ENCODE data around the gene ATP6V0D1. TPM values are rescaled to one million over a fixed set of nuclear protein-coding genes. Genes with fewer than 3 reads are reported as not detected.
A peak's percentile ranks its signal among the peaks of the same experiment; 100 is the strongest.
"Not testable (repeated sequence)": the region's sequence is repeated elsewhere in the genome, so short reads cannot be mapped to it uniquely, and the experiment has no call there.

The ATP6V0D1 gene
- total RNA-seq, 1 experiment from 2014 or later: 80.5 TPM

GRCh38 chr16:67517155-67517445 is 36.1 kb upstream of the ATP6V0D1 start:
- Histone ChIP-seq H3K4me3 (no peak overlapping the region), H3K9me3 (replicated peaks) (no peaks in the 10 kb centered on the region), H3K27me3 (replicated peaks) (no peaks in the 10 kb centered on the region), H3K4me1 (replicated peaks) (peaks cover 32% of the 10 kb centered on the region), H3K27ac (no peak overlapping the region), H3K36me3 (no peaks in the 10 kb centered on the region)
- no peak for DNase-seq (ENCODE audit: low read depth in 1 of 2, low spot score in 2 of 2)

- H3K36me3 ChIP-seq: no peaks in the 10 kb centered on the region
- peak overlapping the region; percentile 56 for H3K27ac ChIP-seq
- DNase-seq (ENCODE audit: low read depth in 1 of 2, low spot score in 2 of 2): peak in 1 of 2 experiments; percentile 54
- H3K9me3 ChIP-seq (replicated peaks): no peaks in the 10 kb centered on the region
- H3K4me3 ChIP-seq: no peak overlapping the region
- H3K4me1 ChIP-seq (replicated peaks): peaks cover 28% of the 10 kb centered on the region
- no peaks in the 10 kb centered on the region for H3K27me3 ChIP-seq (replicated peaks)
Observed at GRCh38 chr16:67516296-67517154, 35.6 kb upstream of the ATP6V0D1 start.

- no peaks in the 10 kb centered on the region for H3K9me3 ChIP-seq (replicated peaks)
- no peaks in the 10 kb centered on the region for H3K27me3 ChIP-seq (replicated peaks)
- H3K27ac ChIP-seq: no peak overlapping the region
- H3K4me1 ChIP-seq (replicated peaks): peaks cover 25% of the 10 kb centered on the region
- peak; percentile 68 to 72 for DNase-seq (ENCODE audit: low read depth in 1 of 2, low spot score in 2 of 2)
- no peak overlapping the region for H3K4me3 ChIP-seq
- no peaks in the 10 kb centered on the region for H3K36me3 ChIP-seq
Observed at GRCh38 chr16:67514382-67514828, 33.4 kb upstream of the ATP6V0D1 start.

DNA sequence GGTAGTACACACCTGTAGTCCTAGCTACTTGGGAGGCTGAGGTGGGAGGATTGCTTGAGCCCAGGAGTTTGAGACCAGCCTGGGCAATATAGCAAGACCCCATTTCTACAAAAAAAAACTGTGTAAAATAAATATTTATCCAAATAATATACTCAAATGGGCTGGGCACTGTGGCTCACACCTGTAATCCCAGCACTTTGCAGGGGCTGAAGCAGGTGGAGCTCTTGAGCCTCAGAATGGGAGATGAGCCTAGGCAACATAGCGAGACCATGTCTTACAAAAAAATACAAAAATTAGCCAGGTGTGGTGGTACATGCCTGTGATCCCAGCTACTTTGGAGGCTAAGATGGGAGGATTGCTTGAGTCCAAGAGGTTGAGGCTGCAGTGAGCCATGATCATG is 32.9 kb upstream of the ATP6V0D1 start:
- not testable (repeated sequence) for H3K36me3 ChIP-seq; H3K9me3 ChIP-seq (replicated peaks); H3K27me3 ChIP-seq (replicated peaks); DNase-seq (ENCODE audit: low read depth in 1 of 2, low spot score in 2 of 2); H3K4me3 ChIP-seq; H3K27ac ChIP-seq
- peaks cover 25% of the 10 kb centered on the region for H3K4me1 ChIP-seq (replicated peaks)

DNA sequence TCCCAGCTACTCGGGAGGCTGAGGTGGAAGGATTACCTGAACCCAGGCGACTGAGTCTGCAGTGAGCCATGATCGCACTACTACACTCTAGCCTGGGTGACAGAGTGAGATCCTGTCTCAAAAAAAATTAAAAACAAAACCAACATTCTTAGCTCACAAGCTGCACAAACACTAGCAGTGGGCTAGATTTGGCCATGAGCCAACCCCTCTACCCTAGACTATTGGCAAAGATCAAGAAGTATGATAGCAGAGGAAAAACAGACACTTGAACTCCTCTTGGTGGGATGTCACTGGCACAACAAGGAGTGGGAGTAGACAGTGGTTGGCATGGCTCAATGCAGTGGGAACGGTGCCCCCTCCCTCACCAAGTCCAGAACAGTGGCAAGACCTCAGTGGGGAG is 28.1 kb upstream of the ATP6V0D1 start:
- no peaks in the 10 kb centered on the region for H3K9me3 ChIP-seq (replicated peaks)
- H3K4me1 ChIP-seq (replicated peaks): no peaks in the 10 kb centered on the region
- no peak overlapping the region for H3K27ac ChIP-seq
- H3K27me3 ChIP-seq (replicated peaks): no peaks in the 10 kb centered on the region
- DNase-seq (ENCODE audit: low read depth in 1 of 2, low spot score in 2 of 2): no peak
- H3K36me3 ChIP-seq: no peaks in the 10 kb centered on the region
- H3K4me3 ChIP-seq: no peak overlapping the region

DNA sequence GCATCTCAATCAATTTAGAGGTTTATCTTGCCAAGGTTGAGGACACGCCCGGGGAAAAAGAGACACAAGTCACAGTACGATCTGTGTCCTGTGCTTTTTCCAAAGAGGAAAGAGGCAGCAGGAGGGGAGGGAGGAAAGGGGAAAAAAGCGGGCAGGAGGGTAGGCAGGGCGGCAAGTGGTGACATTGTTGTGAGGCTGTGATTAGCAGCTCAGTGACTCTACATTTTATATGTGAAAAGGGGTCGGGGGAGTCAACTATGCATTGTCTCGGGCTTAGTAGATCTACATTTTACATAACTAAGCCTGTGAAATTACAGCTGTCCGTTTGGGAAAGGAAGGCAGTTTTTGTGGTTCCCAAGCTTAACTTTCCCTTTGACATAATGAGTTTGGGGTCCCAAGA is 25.5 kb upstream of the ATP6V0D1 start:
- H3K4me3 ChIP-seq: no peak overlapping the region

DNA sequence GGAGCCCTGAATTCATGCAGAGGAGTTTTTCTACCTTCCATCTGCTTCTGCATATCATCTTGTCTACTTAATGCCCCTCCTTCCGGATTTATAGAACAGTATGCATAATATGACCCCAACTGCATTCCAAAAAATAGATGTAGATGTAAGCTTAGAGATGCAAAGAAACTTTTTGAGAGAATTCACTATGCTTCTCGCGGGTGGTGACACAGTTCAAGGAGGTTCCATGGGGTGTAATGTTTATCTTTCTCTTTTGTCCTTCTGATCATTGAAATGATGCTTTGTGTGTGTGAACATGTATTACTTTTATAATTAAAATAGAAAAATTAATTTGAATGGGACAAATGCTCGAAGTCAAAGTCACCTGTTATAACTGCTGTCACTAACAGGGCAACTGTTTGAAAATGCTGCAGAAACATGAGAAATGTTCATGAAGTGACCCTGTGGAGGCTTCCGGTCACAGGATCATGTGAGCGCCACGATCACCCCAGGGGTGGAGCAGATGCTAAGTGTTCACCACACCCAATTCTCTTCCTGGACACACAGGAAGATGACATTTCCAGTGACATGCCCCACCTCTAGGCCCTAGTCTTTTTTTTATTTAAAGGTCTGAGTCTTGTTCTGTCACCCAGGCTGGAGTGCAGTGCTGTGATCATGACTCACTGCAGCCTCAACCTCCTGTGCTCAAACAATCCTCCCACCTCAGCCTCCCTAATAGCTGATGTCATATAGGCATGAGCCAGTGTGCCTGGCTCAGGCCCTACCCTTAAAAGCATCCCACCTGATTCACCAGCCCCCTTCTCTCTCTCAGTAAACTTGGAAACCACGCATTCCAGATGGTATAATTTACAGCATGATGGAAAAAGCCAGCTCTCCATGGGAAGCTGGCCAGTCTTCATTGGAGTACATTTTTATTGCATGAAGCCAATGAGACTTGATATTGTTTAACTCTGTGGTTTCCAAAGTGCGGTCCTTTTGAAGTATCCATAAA is 23.4 kb upstream of the ATP6V0D1 start:
- Histone ChIP-seq H3K9me3 (replicated peaks) (no peaks in the 10 kb centered on the region), H3K4me3 (no peak overlapping the region), H3K27ac (no peak overlapping the region), H3K36me3 (no peaks in the 10 kb centered on the region), H3K27me3 (replicated peaks) (no peaks in the 10 kb centered on the region), H3K4me1 (replicated peaks) (no peaks in the 10 kb centered on the region)
- DNase-seq (ENCODE audit: low read depth in 1 of 2, low spot score in 2 of 2): no peak

More for the DNA sequence above, 25.5 kb upstream of the ATP6V0D1 start:
- DNase-seq (ENCODE audit: low read depth in 1 of 2, low spot score in 2 of 2): no peak
- Histone ChIP-seq H3K27ac (no peak overlapping the region), H3K4me1 (replicated peaks) (no peaks in the 10 kb centered on the region), H3K36me3 (no peaks in the 10 kb centered on the region), H3K27me3 (replicated peaks) (no peaks in the 10 kb centered on the region), H3K9me3 (replicated peaks) (no peaks in the 10 kb centered on the region)

DNA sequence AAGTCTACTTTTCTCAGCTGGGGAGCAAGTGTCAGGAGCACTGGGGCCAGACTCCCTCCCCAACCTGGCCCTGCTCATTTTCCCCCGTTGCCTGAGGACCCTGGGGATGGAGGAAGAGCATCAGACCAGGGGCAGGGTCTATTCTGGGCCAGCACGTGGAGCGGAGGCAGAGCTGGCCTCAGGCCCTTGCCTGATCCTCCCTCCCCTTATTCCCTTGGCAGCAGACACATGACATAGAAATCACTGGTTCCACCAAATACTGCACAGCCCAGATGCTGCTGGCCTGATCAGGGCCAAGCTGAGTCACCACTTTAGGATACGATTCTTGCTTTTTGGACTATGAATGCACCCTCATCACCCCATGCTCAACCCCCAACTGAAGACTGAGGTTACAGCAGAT is 18.1 kb upstream of the ATP6V0D1 start:
- no peak for DNase-seq (ENCODE audit: low read depth in 1 of 2, low spot score in 2 of 2)
- H3K36me3 ChIP-seq: no peaks in the 10 kb centered on the region
- no peak overlapping the region for H3K27ac ChIP-seq
- H3K27me3 ChIP-seq (replicated peaks): no peaks in the 10 kb centered on the region
- H3K4me3 ChIP-seq: no peak overlapping the region
- H3K4me1 ChIP-seq (replicated peaks): no peaks in the 10 kb centered on the region
- H3K9me3 ChIP-seq (replicated peaks): no peaks in the 10 kb centered on the region

- H3K36me3 ChIP-seq: no peaks in the 10 kb centered on the region
- DNase-seq (ENCODE audit: low read depth in 1 of 2, low spot score in 2 of 2): no peak
- H3K27me3 ChIP-seq (replicated peaks): no peaks in the 10 kb centered on the region
- H3K4me1 ChIP-seq (replicated peaks): no peaks in the 10 kb centered on the region
- H3K4me3 ChIP-seq: no peak overlapping the region
- H3K27ac ChIP-seq: no peak overlapping the region
- no peaks in the 10 kb centered on the region for H3K9me3 ChIP-seq (replicated peaks)
Observed at GRCh38 chr16:67490335-67491096, 9.6 kb upstream of the ATP6V0D1 start.

- DNase-seq (ENCODE audit: low read depth in 1 of 2, low spot score in 2 of 2): no peak
- H3K27ac ChIP-seq: no peak overlapping the region
- no peak overlapping the region for H3K4me3 ChIP-seq
- no peaks in the 10 kb centered on the region for H3K27me3 ChIP-seq (replicated peaks)
- H3K4me1 ChIP-seq (replicated peaks): no peaks in the 10 kb centered on the region
- H3K9me3 ChIP-seq (replicated peaks): no peaks in the 10 kb centered on the region
- H3K36me3 ChIP-seq: no peaks in the 10 kb centered on the region
Observed at GRCh38 chr16:67489401-67490083, 8.6 kb upstream of the ATP6V0D1 start.

GRCh38 chr16:67487561-67487960 is 6.6 kb upstream of the ATP6V0D1 start:
- H3K27me3 ChIP-seq (replicated peaks); H3K4me1 ChIP-seq (replicated peaks); H3K27ac ChIP-seq; DNase-seq (ENCODE audit: low read depth in 1 of 2, low spot score in 2 of 2); H3K9me3 ChIP-seq (replicated peaks); H3K4me3 ChIP-seq; H3K36me3 ChIP-seq: not testable (repeated sequence)

DNA sequence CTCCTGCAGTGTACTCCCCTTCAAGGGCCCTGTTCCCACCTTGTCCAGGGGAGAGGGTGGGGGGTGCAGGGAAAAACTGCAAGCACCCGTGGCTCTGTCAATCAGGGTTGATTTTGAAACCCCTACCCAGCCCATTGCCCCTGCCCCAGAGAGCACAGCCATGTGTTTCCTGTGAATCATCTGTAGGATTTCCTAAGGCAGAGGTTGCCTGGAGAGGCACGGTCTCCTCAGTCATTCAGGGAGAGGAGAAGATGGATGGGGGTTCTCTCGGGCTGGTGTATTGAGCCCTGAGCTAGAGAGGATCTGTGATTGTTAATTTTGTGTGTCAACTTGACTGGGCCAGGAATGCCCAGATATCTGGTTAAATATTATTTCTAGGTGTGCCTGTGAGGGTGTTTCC is 5.8 kb upstream of the ATP6V0D1 start:
- no peak for DNase-seq (ENCODE audit: low read depth in 1 of 2, low spot score in 2 of 2)
- H3K36me3 ChIP-seq: no peaks in the 10 kb centered on the region
- H3K27me3 ChIP-seq (replicated peaks): no peaks in the 10 kb centered on the region
- H3K27ac ChIP-seq: no peak overlapping the region
- H3K4me3 ChIP-seq: no peak overlapping the region
- H3K9me3 ChIP-seq (replicated peaks): no peaks in the 10 kb centered on the region
- peaks cover 3% of the 10 kb centered on the region for H3K4me1 ChIP-seq (replicated peaks)

Data from SJSA1 (cell line).